Esophagus squamous epithelium (tissue), 5 donors: ENCODE measurements around the gene PSMA7. TPM values are rescaled to one million over a fixed set of nuclear protein-coding genes. Genes with fewer than 3 reads are reported as not detected.

Experiments used
- DNase-seq: peaks from one replicate; lab custom pipeline; 2025; lab: John Stamatoyannopoulos, UW
- H3K27ac ChIP-seq, 4 donors: fragments of 200-600 bp; sonication (generic); one replicate each; pipeline ENCODE4 v1.5.1; 2016 to 2019; ENCODE audit warnings: mild to moderate bottlenecking in 1 of 4
- H3K27me3 ChIP-seq, 4 donors: fragments of 200-600 bp; sonication (generic); 1 replicate in 3 of 4; 2 replicates in 1 of 4; pipeline versions ENCODE4 v1.5.1 to v1.6.0; 2017 to 2021; ENCODE audit warnings: antibody characterized with exemption in 1 of 4
- H3K36me3 ChIP-seq, 3 donors: fragments of 200-600 bp; sonication (generic); one replicate each; pipeline ENCODE4 v1.5.1; 2016 to 2019
- H3K4me1 ChIP-seq, 3 donors: fragments of 200-600 bp; sonication (generic); one replicate each; pipeline ENCODE4 v1.5.1; 2017 to 2019
- H3K4me3 ChIP-seq, 4 donors: fragments of 200-600 bp; sonication (generic); 1 replicate in 3 of 4; 2 replicates in 1 of 4; pipeline ENCODE4 v1.5.1; 2016 to 2019; ENCODE audit warnings: mild to moderate bottlenecking in 2 of 4, moderate library complexity in 1 of 4
- H3K9me3 ChIP-seq, 3 donors: fragments of 200-600 bp; sonication (generic); one replicate each; pipeline ENCODE4 v1.5.1; 2016 to 2019
- POLR2A ChIP-seq, 4 donors: fragments of 450-650 bp; IDR thresholded peaks; one replicate each; pipeline ENCODE4 v1.6.1; 2017; ENCODE audit warnings: antibody characterized with exemption in 4 of 4, mild to moderate bottlenecking in 4 of 4, moderate library complexity in 3 of 4
- WGBS, 2 donors: methylation state at CpG; one replicate each; pipeline ENCODE4 v1.1.5; 2018; 5-methylcytosine and 5-hydroxymethylcytosine counted together
- intact Hi-C: fragments of 100-400 bp; cut with DNase I; formaldehyde crosslinking; loops from one replicate; pipeline ENCODE4 v1.15.0; 2022
- total RNA-seq, 4 donors: library from RNA; depleted of rRNA; stranded (reverse); fragments of >200 nt; gene quantifications; one replicate each; pipeline ENCODE4 v1.1.0, GENCODE V29; 2016
- TF ChIP-seq, protein P1 (sequence below), 6 experiments: fragments of 450-650 bp in 4 of 6; fragments of 200-600 bp in 2 of 6; sonication (generic) in 2 of 6; IDR thresholded peaks; one replicate each; pipeline ENCODE4 v1.5.1; 2016 to 2019; ENCODE audit warnings: antibody characterized with exemption in 6 of 6, mild to moderate bottlenecking in 4 of 6, moderate library complexity in 4 of 6
- donor health status: DM: yes; HTN: yes; CAD: no.

The PSMA7 gene
- total RNA-seq, 4 donors from 2014 or later, result 230 to 373 (median 297) TPM

DNA sequence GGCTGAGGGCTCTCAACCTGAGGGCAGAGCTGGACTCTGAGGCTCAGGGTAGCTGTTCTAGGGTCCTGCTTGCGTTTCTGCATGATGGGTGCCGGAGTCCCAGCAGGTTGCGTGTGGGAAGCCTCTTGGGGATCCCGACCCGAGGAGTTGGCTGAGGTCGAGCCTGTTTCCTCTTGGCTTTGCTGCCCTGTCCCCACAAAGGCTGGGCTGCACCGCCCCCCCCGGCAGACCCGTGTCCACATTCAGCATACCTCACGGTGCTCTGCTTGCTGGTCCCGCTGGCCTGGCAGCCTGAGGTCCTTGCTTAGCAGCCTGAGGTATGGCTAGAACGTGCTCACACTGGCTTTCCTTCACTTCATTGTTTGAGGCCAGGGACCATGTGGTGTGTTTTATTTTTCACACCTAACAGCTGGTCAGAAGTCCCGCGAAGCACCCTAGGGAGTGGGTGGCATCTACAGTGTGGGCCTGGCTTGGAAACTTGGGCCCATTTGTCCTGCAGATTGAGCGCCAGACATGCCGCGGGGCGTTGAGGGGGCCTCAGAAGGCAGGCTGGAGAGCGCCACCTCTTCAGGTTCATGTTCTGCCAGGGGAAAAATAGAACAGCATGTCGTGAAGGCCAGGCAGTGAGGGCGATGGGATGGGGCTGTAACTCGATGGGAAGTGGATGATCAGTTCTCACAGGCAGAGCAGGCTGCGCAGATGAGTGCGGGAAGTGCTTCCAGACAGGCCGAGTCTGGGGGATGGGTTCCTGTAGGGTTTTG, 11.5 kb downstream of the PSMA7 start:
- H3K27me3 ChIP-seq, result no peaks in the 10 kb centered on the region
- WGBS, 2 donors, result 89 to 93% methylated on average over 12 to 18 of the region's 25 CpGs
- no peak for DNase-seq
- peaks cover 32 to 100% (median 52%) of the 10 kb centered on the region in 3 donors for H3K36me3 ChIP-seq
- H3K4me3 ChIP-seq, result no peak overlapping the region
- H3K4me1 ChIP-seq, result peaks cover 0 to 38% (median 7%) of the 10 kb centered on the region in 3 donors
- peak overlapping the region in 2 of 4 donors; percentile 52 to 57 for H3K27ac ChIP-seq
- H3K9me3 ChIP-seq, result no peaks in the 10 kb centered on the region
- no peak for TF ChIP-seq POLR2A (IDR thresholded peaks at IDR 0.05)
- TF ChIP-seq, protein P1, sequence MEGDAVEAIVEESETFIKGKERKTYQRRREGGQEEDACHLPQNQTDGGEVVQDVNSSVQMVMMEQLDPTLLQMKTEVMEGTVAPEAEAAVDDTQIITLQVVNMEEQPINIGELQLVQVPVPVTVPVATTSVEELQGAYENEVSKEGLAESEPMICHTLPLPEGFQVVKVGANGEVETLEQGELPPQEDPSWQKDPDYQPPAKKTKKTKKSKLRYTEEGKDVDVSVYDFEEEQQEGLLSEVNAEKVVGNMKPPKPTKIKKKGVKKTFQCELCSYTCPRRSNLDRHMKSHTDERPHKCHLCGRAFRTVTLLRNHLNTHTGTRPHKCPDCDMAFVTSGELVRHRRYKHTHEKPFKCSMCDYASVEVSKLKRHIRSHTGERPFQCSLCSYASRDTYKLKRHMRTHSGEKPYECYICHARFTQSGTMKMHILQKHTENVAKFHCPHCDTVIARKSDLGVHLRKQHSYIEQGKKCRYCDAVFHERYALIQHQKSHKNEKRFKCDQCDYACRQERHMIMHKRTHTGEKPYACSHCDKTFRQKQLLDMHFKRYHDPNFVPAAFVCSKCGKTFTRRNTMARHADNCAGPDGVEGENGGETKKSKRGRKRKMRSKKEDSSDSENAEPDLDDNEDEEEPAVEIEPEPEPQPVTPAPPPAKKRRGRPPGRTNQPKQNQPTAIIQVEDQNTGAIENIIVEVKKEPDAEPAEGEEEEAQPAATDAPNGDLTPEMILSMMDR (IDR thresholded peaks at IDR 0.05), result no peak
- intact Hi-C loops, result no loop called here

DNA sequence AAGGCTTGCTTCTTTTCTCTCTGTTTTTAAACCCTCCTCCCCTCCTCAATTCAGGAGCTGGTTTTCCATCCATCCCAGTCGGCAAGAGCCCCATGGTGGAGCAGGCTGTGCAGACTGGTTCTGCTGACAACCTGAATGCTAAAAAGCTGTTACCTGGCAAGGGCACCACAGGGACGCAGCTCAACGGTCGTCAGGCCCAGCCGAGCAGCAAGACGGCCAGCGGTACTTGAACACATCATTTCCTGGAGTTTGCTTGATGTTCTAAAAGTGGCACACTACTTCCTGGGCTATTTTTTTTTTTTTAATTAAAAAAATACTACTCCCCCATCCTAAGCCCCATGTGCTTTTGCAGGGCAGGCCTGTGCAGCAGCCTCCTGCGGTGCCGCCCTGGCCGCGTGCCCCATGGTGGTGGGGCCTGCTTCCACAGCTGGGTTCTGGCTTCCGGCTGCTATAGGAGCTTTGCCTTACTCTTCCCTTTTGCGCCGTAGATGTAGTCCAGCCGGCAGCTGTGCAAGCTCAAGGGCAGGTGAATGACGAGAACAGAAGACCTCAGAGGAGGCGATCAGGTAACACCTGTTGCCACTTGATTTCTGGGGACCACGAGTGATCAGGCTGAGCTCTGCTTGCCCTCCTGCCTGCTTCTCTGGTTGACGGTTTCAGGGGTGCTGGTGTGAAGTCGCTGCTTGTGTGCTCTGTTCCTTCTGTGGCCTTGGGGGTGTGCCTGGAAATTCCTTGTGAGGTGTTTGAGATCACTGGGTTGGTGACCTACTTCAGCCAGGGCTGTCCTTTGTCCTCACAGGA, 13.3 kb downstream of the PSMA7 start:
- no peak for TF ChIP-seq POLR2A (IDR thresholded peaks at IDR 0.05)
- Histone ChIP-seq H3K27ac (no peak overlapping the region), H3K36me3 (peaks cover 29 to 100% (median 58%) of the 10 kb centered on the region in 3 donors), H3K4me1 (peaks cover 0 to 37% (median 6%) of the 10 kb centered on the region in 3 donors), H3K4me3 (no peak overlapping the region), H3K27me3 (no peaks in the 10 kb centered on the region), H3K9me3 (no peaks in the 10 kb centered on the region)
- intact Hi-C loops, result no loop called here
- 81 to 88% methylated on average over 11 to 15 of the region's 20 CpGs for WGBS, 2 donors
- no peak for DNase-seq

GRCh38 chr20:62128502-62128901, 14.7 kb downstream of the PSMA7 start:
- Histone ChIP-seq H3K4me1 (peaks cover 7 to 36% (median 8%) of the 10 kb centered on the region in 3 donors), H3K36me3 (peaks cover 29 to 98% (median 46%) of the 10 kb centered on the region in 3 donors), H3K4me3 (no peak overlapping the region), H3K27me3 (no peaks in the 10 kb centered on the region), H3K27ac (no peak overlapping the region), H3K9me3 (no peaks in the 10 kb centered on the region)
- 79 to 87% methylated on average over 6 of the region's 6 CpGs for WGBS, 2 donors
- intact Hi-C loops, result no loop called here
- DNase-seq, result no peak
- TF ChIP-seq, protein P1 (IDR thresholded peaks at IDR 0.05), result no peak
- TF ChIP-seq POLR2A (IDR thresholded peaks at IDR 0.05), result no peak

- Histone ChIP-seq H3K27me3 (no peaks in the 10 kb centered on the region), H3K9me3 (no peaks in the 10 kb centered on the region), H3K4me3 (no peak overlapping the region), H3K36me3 (peaks cover 22 to 91% (median 46%) of the 10 kb centered on the region in 3 donors), H3K27ac (no peak overlapping the region), H3K4me1 (peaks cover 10 to 36% (median 14%) of the 10 kb centered on the region in 3 donors)
- DNase-seq, result no peak
- intact Hi-C loops, result no loop called here
- WGBS, 2 donors, result 83 to 92% methylated on average over 4 to 6 of the region's 6 CpGs
- TF ChIP-seq, protein P1 (IDR thresholded peaks at IDR 0.05), result no peak
- no peak for TF ChIP-seq POLR2A (IDR thresholded peaks at IDR 0.05)
Measured at GRCh38 chr20:62127799-62128198, 15.4 kb downstream of the PSMA7 start.

DNA sequence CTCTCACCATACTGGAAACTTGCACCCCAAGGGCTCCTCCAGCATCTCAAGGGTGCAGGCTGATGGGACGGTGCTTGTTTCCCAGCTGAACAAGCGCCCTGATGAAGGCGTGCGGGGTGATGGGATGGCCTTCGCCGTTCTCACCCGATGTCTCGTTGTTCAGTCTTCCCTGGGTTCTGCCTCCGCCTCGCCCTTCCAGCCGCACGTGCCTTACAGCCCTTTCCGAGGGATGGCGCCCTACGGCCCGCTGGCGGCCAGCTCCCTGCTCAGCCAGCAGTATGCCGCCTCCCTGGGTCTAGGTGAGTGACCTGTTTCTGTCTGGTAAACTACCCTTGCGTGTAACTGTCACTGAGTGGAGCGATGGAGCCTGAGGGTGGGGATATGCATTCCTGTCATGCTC, 17.1 kb downstream of the PSMA7 start:
- Histone ChIP-seq H3K36me3 (peaks cover 18 to 74% (median 40%) of the 10 kb centered on the region in 3 donors), H3K27ac (no peak overlapping the region), H3K9me3 (no peaks in the 10 kb centered on the region), H3K27me3 (no peaks in the 10 kb centered on the region), H3K4me1 (peaks cover 10 to 26% (median 14%) of the 10 kb centered on the region in 3 donors), H3K4me3 (no peak overlapping the region)
- WGBS, 2 donors, result 93 to 94% methylated on average over 17 to 20 of the region's 20 CpGs
- intact Hi-C loops, result no loop called here
- no peak for TF ChIP-seq POLR2A (IDR thresholded peaks at IDR 0.05)
- TF ChIP-seq, protein P1 (IDR thresholded peaks at IDR 0.05), result no peak
- DNase-seq, result no peak
